Measurements from ENCODE around the gene SDS. TPM values are rescaled to one million over a fixed set of nuclear protein-coding genes. Genes with fewer than 3 reads are reported as not detected.
"Not testable (repeated sequence)": the region's sequence is repeated elsewhere in the genome, so short reads cannot be mapped to it uniquely, and the experiment has no call there.

SDS gene
- total RNA-seq, 2 experiments from 2014 or later: not detected

DNA sequence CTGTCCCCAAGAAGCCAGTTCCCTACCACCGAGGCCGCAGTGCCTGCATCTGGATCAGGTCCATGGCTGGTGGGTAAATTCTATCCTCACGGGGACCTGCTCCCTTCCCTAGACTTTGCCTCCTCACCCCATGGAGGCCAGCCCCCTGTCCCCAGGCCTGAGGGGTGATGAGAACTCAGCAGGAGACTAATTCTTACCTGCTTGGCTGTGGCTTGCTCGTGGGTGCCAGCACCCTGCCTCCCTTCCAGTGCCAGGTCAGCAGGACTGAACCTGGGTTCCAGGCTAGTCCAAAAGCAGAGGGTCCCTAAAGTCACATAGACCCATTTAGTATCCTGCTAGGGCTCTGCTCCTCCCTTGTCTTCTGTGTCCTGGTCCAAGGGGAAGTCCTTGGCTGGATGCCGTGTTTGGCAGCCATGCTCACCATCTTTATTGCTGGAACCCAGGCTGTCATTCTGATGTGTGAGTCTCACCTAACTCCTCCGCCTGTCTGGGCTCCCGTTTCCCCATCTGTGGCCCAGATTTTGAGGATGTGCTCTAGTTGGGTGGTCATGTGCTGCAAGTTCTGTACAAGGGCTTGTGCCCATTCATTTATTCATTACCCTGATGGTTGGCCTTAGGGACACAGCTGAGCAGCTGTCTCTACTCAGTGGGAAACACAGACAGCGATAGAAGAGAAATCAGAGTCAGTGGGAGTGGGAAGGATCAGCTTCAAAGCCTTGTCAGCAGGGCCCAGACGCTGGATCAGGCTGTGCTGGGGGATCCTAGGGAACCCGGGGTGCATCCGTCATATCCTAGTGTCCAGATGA lies 44.4 kb downstream of the SDS start:
- Mint-ChIP-seq H3K27me3 (no peaks in the 10 kb centered on the region), H3K4me3 (peak overlapping the region; percentile 80), H3K36me3 (ENCODE audit: low read depth) (no peaks in the 10 kb centered on the region), H3K9me3 (no peaks in the 10 kb centered on the region), H3K4me1 (peaks cover 14% of the 10 kb centered on the region), H3K27ac (peak overlapping the region; percentile 83)
- POLR2A ChIA-PET: no interaction called here
- DNase-seq: no peak
- CTCF ChIA-PET: interaction anchor here (0.6 kb wide), 1 partner anchor 69 kb away, joined by 3 read pairs; no protein-coding TSS in a partner anchor

DNA sequence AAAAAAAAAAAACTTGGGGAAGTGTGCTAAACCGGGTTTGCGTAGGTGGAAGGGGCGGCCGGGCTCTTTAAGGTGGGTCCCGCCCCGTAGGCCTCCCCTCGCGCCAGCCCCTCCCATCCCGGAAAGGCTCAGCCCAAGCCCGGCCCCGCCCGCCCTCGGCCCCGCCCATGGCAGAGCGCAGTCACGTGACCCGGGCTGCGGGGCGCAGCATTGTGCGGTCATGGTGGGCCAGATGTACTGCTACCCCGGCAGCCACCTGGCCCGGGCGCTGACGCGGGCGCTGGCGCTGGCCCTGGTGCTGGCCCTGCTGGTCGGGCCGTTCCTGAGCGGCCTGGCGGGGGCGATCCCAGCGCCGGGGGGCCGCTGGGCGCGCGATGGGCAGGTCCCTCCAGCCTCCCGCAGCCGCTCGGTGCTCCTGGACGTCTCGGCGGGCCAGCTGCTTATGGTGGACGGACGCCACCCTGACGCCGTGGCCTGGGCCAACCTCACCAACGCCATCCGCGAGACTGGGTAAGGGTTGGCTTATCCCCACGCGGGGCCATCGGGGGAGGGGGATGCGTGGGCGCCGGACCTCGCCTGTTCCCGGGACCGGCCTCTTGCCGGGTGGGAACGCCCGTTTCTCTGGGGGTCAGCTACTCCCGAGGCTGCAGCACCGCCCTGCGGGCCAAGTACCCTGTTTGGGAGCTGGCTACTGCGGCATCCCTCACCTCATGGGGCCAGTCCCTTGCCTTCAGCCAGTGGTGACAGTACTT lies 45.1 kb downstream of the SDS start, which contains the start of gene PLBD2:
PLBD2 (plus strand) TSS at position 207 of the 752 bp plus-strand sequence; CDS start at position 221, 14 bp downstream.
- Mint-ChIP-seq H3K4me1 (peaks cover 14% of the 10 kb centered on the region), H3K4me3 (peak within 1 kb of the TSS; percentile 82), H3K27me3 (no peaks in the 10 kb centered on the region), H3K27ac (peak within 1 kb of the TSS; percentile 87), H3K36me3 (ENCODE audit: low read depth) (no peaks in the 10 kb centered on the region), H3K9me3 (no peaks in the 10 kb centered on the region)
- ChIA-PET POLR2A (no interaction called here), CTCF (interaction anchor here (0.6 kb wide), 2 partner anchors 68 to 74 kb away, joined by 3 read pairs; no protein-coding TSS in a partner anchor)
- peak; percentile 94 for DNase-seq

DNA sequence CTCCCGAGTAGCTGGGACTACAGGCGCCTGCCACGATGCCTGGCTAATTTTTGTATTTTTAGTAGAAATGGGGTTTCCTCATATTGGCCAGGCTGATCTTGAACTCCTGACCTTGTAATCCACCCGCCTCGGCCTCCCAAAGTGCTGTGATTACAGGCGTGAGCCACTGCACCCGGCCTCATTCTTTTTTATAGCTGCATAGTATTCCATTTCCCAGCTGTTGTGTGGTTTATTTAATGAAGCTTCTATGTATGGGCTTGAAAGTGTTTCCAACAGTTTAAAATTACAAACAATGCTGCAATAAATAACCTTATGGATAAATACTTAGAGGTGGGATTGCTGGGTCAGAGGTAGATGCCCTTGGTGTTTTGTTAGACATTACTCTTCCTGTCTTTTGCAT lies 49.5 kb downstream of the SDS start:
- H3K4me3 Mint-ChIP-seq; H3K9me3 Mint-ChIP-seq; H3K4me1 Mint-ChIP-seq; H3K27me3 Mint-ChIP-seq; DNase-seq; H3K27ac Mint-ChIP-seq; POLR2A ChIA-PET; CTCF ChIA-PET; H3K36me3 Mint-ChIP-seq (ENCODE audit: low read depth): not testable (repeated sequence)

DNA sequence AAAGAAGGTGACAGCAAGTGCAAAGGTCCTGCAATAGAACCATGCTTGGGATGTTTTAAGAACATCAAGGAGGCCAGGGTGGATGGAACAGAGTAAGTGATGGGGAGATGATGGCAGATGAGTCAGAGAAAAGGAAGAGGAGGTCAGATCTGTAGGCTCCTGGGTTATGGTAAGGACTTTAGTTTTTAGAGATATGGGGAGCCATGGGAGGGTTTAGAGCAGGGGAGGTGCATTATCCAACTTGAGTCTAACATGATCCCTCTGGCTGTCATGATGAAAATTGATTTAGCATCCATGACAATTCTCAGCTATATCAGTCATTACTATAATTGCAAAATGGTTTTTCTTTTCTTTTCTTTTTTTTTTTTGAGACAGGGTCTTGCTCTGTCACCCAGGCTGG lies 52.6 kb downstream of the SDS start:
- Mint-ChIP-seq H3K36me3 (ENCODE audit: low read depth) (no peaks in the 10 kb centered on the region), H3K27ac (no peak overlapping the region), H3K4me3 (no peak overlapping the region), H3K27me3 (peaks cover 5% of the 10 kb centered on the region), H3K4me1 (no peaks in the 10 kb centered on the region), H3K9me3 (no peaks in the 10 kb centered on the region)
- ChIA-PET CTCF (interaction anchor here (0.6 to 0.7 kb wide), 2 partner anchors 22 to 74 kb away, joined by 3 read pairs; no protein-coding TSS in a partner anchor), POLR2A (no interaction called here)
- no peak for DNase-seq

DNA sequence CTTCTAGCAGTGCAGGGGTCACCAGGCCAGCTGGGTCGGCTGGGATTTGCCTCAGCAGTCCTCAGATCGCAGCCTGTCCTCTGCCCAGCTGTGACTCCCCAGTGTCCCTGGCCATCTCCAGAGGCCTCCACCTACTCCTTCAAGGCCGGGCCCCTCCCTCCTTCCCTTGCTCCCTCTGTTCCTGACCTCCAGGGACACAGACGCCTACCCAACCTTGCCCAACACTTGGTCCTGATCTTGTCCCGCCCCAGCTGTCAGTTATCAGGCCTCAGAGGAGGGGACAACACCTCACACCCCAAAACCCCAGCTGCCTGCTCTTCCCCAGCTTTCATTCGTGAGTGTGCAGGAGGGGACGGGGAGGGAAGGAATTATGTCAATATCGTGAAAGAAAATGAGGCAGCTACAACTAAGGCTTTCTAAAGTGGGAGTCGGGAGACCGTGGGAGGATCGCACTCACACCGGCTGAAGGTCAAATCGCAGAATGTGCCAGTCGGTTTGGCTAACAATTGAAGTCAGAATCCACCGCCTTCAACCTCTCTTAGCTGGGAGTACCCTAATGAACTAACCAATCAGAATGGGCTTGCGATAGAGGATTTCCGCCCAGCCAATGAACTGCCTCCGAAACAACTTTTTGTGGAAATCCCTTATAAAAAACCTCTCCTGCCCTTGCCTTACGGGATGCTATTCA lies 54.7 kb downstream of the SDS start:
- ChIA-PET CTCF (interaction anchor here (1.2 kb wide), 1 partner anchor 169 kb away, joined by 3 read pairs; no protein-coding TSS in a partner anchor), POLR2A (no interaction called here)
- H3K4me1 Mint-ChIP-seq: no peaks in the 10 kb centered on the region
- no peak overlapping the region for H3K27ac Mint-ChIP-seq
- H3K36me3 Mint-ChIP-seq (ENCODE audit: low read depth): no peaks in the 10 kb centered on the region
- peaks cover 5% of the 10 kb centered on the region for H3K27me3 Mint-ChIP-seq
- H3K9me3 Mint-ChIP-seq: no peaks in the 10 kb centered on the region
- no peak for DNase-seq
- no peak overlapping the region for H3K4me3 Mint-ChIP-seq

DNA sequence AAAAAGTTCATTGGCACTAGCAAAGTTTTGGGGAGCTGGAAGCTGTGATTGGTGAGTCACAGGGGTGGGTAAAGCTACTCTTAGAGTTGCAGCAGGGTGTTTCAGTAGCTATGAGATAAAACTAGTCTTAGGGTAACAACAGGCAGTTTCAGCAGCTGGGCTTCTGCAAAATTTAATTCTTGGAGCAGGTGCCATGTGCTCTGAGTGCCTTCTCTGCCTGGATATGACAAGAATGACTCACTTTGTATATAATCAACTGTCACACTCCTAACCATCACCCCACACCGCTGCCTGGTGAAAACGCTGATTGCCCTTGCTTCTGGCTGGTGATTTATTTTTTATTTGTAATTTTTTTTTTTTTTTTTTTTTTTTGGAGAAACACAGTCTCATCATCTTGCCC lies 55.8 kb downstream of the SDS start:
- Mint-ChIP-seq H3K36me3 (ENCODE audit: low read depth) (no peaks in the 10 kb centered on the region), H3K9me3 (no peaks in the 10 kb centered on the region), H3K4me1 (no peaks in the 10 kb centered on the region), H3K27me3 (peaks cover 5% of the 10 kb centered on the region), H3K4me3 (no peak overlapping the region), H3K27ac (no peak overlapping the region)
- DNase-seq: no peak
- ChIA-PET CTCF (interaction anchor here (0.6 to 0.9 kb wide), 2 partner anchors 32 to 87 kb away, joined by 4 read pairs; no protein-coding TSS in a partner anchor), POLR2A (no interaction called here)

DNA sequence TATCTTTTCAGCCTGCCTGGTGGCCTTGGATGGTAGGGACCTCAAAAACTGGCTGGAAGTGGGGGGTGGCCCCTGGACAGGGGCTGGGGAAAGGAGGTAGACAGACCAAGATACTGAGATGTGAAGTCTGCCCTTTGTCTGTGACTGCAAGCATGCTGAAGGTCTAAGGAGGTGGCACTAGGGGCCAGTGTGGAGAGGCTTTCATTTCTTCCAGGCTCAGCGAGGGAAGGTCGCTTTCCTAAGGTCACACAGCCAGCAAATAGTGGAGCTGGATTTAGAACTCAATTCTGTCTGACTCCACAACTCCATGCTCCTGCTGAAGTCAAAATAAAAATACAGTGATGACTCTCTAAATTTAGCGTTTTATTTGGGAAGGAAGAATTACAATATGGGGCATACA lies 56.6 kb downstream of the SDS start:
- Mint-ChIP-seq H3K27ac (no peak overlapping the region), H3K27me3 (peaks cover 3% of the 10 kb centered on the region), H3K9me3 (no peaks in the 10 kb centered on the region), H3K4me3 (no peak overlapping the region), H3K4me1 (no peaks in the 10 kb centered on the region), H3K36me3 (ENCODE audit: low read depth) (no peaks in the 10 kb centered on the region)
- ChIA-PET CTCF (interaction anchor here (0.9 kb wide), 1 partner anchor 31 kb away, joined by 4 read pairs; no protein-coding TSS in a partner anchor), POLR2A (no interaction called here)
- no peak for DNase-seq

DNA sequence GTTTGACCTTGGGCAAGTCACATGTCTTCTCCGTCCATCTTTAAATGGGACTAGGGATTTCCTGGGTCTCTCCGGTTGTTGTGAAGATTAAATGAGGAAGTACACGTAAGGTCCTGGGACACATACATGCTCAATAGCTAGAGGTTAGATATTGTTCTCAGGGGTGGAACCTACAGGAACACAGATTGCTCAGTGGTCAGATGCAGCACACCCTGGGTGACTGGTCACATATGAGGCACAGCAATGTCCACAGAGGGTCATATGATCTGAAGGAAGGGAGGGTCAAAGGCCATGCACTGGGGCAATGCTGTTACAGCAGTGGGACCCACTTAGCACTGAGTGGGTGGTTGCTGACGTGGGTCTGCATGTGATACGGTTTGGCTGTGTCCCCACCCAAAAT lies 57.3 kb downstream of the SDS start:
- POLR2A ChIA-PET: no interaction called here
- H3K27me3 Mint-ChIP-seq: peaks cover 3% of the 10 kb centered on the region
- no peak overlapping the region for H3K4me3 Mint-ChIP-seq
- H3K27ac Mint-ChIP-seq: no peak overlapping the region
- H3K9me3 Mint-ChIP-seq: no peaks in the 10 kb centered on the region
- no peaks in the 10 kb centered on the region for H3K36me3 Mint-ChIP-seq (ENCODE audit: low read depth)
- H3K4me1 Mint-ChIP-seq: no peaks in the 10 kb centered on the region
- CTCF ChIA-PET: no interaction called here
- DNase-seq: no peak

DNA sequence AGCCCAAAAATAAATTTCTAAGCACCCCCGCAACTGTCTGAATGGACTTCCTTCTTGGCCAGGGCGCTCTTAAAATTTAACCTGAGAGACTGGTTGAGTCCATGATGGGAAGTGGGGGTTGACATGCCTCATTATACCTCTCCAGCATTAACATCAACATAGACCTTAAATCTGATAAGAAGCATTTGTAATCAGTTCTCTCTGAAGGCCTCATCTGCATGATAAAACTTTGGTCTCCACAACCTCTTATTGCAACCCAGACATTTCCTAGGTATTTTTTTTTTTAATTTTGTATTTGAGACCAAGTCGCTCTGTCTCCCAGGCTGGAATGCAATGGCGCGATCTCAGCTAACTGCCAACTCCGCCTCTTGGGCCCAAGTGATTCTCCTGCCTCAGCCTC lies 58.4 kb downstream of the SDS start:
- H3K9me3 Mint-ChIP-seq: no peaks in the 10 kb centered on the region
- no peak for DNase-seq
- no peaks in the 10 kb centered on the region for H3K4me1 Mint-ChIP-seq
- CTCF ChIA-PET: interaction anchor here (0.6 kb wide), 1 partner anchor 620 kb away, joined by 3 read pairs; no protein-coding TSS in a partner anchor
- peaks cover 3% of the 10 kb centered on the region for H3K27me3 Mint-ChIP-seq
- POLR2A ChIA-PET: interaction anchor here (0.6 kb wide), 1 partner anchor 121 kb away, joined by 6 read pairs; no protein-coding TSS in a partner anchor
- no peak overlapping the region for H3K27ac Mint-ChIP-seq
- H3K4me3 Mint-ChIP-seq: no peak overlapping the region
- no peaks in the 10 kb centered on the region for H3K36me3 Mint-ChIP-seq (ENCODE audit: low read depth)

Other genes with a start within 250 kb of the SDS start
- 10 to 100 TPM; 65.6 to 72.0 TPM for gene DDX54, start 218.4 kb downstream of the SDS start, total RNA-seq
- 10 to 100 TPM; 17.0 to 18.0 TPM for gene RITA1, start 218.2 kb downstream of the SDS start, total RNA-seq
- gene TPCN1, start 182.4 kb downstream of the SDS start, total RNA-seq: 10 to 100 TPM; 18.6 to 20.9 TPM
- 10 to 100 TPM; 27.7 to 33.2 TPM for gene SLC8B1, start 68.8 kb downstream of the SDS start, total RNA-seq
- gene PLBD2, start 45.3 kb downstream of the SDS start, total RNA-seq: 10 to 100 TPM; 12.7 to 15.3 TPM
- gene SDSL, start 18.5 kb upstream of the SDS start, total RNA-seq: 1 to 10 TPM; 3.6 to 4.5 TPM
- not detected for gene LHX5, start 68.0 kb upstream of the SDS start, total RNA-seq